RWPE2 (cell line): ENCODE data around the gene DACH1.

Source experiments
- ATAC-seq: fragments of 200-7000 bp; cut with Tn5 transposase; 3 replicates; pipeline ENCODE4 v1.9.1; 2021; ENCODE audit warnings: low read depth
- DNase-seq: peaks from one replicate; pipeline ENCODE4 v3.0.0-alpha.2; 2020; ENCODE audit warnings: low spot score
- H3K27ac ChIP-seq: fragments of 450-650 bp; 2 replicates; pipeline ENCODE4 v1.5.1; 2017; ENCODE audit warnings: mild to moderate bottlenecking; ENCODE audit not compliant: poor library complexity, severe bottlenecking
- H3K27me3 ChIP-seq: fragments of 250-450 bp; sonication (Bioruptor Pico); 2 replicates; pipeline ENCODE4 v1.5.1; 2021; ENCODE audit warnings: mild to moderate bottlenecking, moderate library complexity; ENCODE audit not compliant: insufficient read depth, poor library complexity, severe bottlenecking
- H3K36me3 ChIP-seq: fragments of 250-450 bp; sonication (Bioruptor Pico); 2 replicates; pipeline ENCODE4 v1.5.1; 2020; ENCODE audit warnings: low read depth, mild to moderate bottlenecking, moderate library complexity
- H3K4me1 ChIP-seq: fragments of 250-450 bp; sonication (Bioruptor Pico); 2 replicates; pipeline ENCODE4 v1.5.1; 2021; ENCODE audit warnings: mild to moderate bottlenecking, moderate library complexity; ENCODE audit not compliant: insufficient read depth, poor library complexity, severe bottlenecking
- H3K4me3 ChIP-seq: fragments of 250-450 bp; sonication (Bioruptor Pico); 2 replicates; pipeline ENCODE4 v1.5.1; 2021; ENCODE audit warnings: mild to moderate bottlenecking, moderate library complexity; ENCODE audit not compliant: severe bottlenecking
- H3K9me3 ChIP-seq: fragments of 250-450 bp; sonication (Bioruptor Pico); 2 replicates; pipeline ENCODE4 v1.5.1; 2021; ENCODE audit warnings: mild to moderate bottlenecking, moderate library complexity; ENCODE audit not compliant: severe bottlenecking
- CTCF ChIP-seq: fragments of 450-650 bp; IDR thresholded peaks from one replicate; pipeline ENCODE4 v1.5.1; 2017; ENCODE audit warnings: mild to moderate bottlenecking, moderate library complexity; ENCODE audit not compliant: poor library complexity, severe bottlenecking

The DACH1 gene

GRCh38 chr13:71632721-71633120 lies 234.3 kb downstream of the DACH1 start:
- ATAC-seq: no peak
- no peaks in the 10 kb centered on the region for H3K27me3 ChIP-seq

GRCh38 chr13:71632206-71632605 lies 234.8 kb downstream of the DACH1 start:
- ATAC-seq (no peak), DNase-seq (no peak)
- Histone ChIP-seq H3K9me3 (no peaks in the 10 kb centered on the region), H3K27ac (no peak overlapping the region), H3K36me3 (no peaks in the 10 kb centered on the region), H3K27me3 (no peaks in the 10 kb centered on the region), H3K4me1 (no peaks in the 10 kb centered on the region), H3K4me3 (no peak overlapping the region)
- TF ChIP-seq CTCF: no peak

More at GRCh38 chr13:71632721-71633120, 234.3 kb downstream of the DACH1 start:
- no peak overlapping the region for H3K27ac ChIP-seq
- no peaks in the 10 kb centered on the region for H3K4me1 ChIP-seq
- H3K4me3 ChIP-seq: no peak overlapping the region
- no peaks in the 10 kb centered on the region for H3K36me3 ChIP-seq
- no peak for TF ChIP-seq CTCF
- no peak for DNase-seq
- no peaks in the 10 kb centered on the region for H3K9me3 ChIP-seq

GRCh38 chr13:71629167-71629566 lies 237.8 kb downstream of the DACH1 start:
- TF ChIP-seq CTCF: no peak
- no peak for DNase-seq
- no peaks in the 10 kb centered on the region for H3K9me3 ChIP-seq

GRCh38 chr13:71626421-71627117 lies 240.4 kb downstream of the DACH1 start:
- Histone ChIP-seq H3K9me3 (no peaks in the 10 kb centered on the region), H3K27me3 (no peaks in the 10 kb centered on the region), H3K4me1 (no peaks in the 10 kb centered on the region), H3K36me3 (no peaks in the 10 kb centered on the region), H3K27ac (no peak overlapping the region), H3K4me3 (no peak overlapping the region)
- no peak for TF ChIP-seq CTCF
- DNase-seq: no peak
- ATAC-seq: no peak

More at GRCh38 chr13:71629167-71629566, 237.8 kb downstream of the DACH1 start:
- Histone ChIP-seq H3K27me3 (no peaks in the 10 kb centered on the region), H3K4me3 (no peak overlapping the region), H3K36me3 (no peaks in the 10 kb centered on the region), H3K27ac (no peak overlapping the region), H3K4me1 (no peaks in the 10 kb centered on the region)
- no peak for ATAC-seq

GRCh38 chr13:71625694-71626093 lies 241.3 kb downstream of the DACH1 start:
- no peaks in the 10 kb centered on the region for H3K27me3 ChIP-seq
- no peaks in the 10 kb centered on the region for H3K36me3 ChIP-seq
- H3K4me3 ChIP-seq: no peak overlapping the region
- H3K27ac ChIP-seq: no peak overlapping the region
- no peak for DNase-seq
- no peak for ATAC-seq
- no peaks in the 10 kb centered on the region for H3K9me3 ChIP-seq
- H3K4me1 ChIP-seq: no peaks in the 10 kb centered on the region
- no peak for TF ChIP-seq CTCF
